SU-DHL-6 (cell line): ENCODE measurements around the gene CZIB.

Experiments
- H2AFZ ChIP-seq: fragments of 200-600 bp; sonication (generic); 2 replicates; pipeline ENCODE4 v1.6.1; 2014; ENCODE audit warnings: low read depth, mild to moderate bottlenecking, moderate library complexity, mixed read lengths, antibody characterized with exemption, low read length; ENCODE audit not compliant: severe bottlenecking
- H3F3A ChIP-seq: fragments of 200-600 bp; shearing (Covaris generic); 2 replicates; pipeline ENCODE4 v1.6.0; 2016; ENCODE audit warnings: antibody characterized with exemption, mild to moderate bottlenecking; ENCODE audit not compliant: insufficient read depth
- H3K27ac ChIP-seq: fragments of 200-600 bp; sonication (generic); 2 replicates; pipeline ENCODE4 v1.5.1; 2016; ENCODE audit warnings: low read depth, mild to moderate bottlenecking, low read length, moderate library complexity, mixed read lengths
- H3K27me3 ChIP-seq: fragments of 200-600 bp; sonication (generic), shearing (Covaris generic); 2 replicates; pipeline ENCODE4 v1.6.0; 2014; ENCODE audit warnings: mild to moderate bottlenecking, low read length
- H3K36me3 ChIP-seq: fragments of 200-600 bp; sonication (generic); 2 replicates; pipeline ENCODE4 v1.6.1; 2014; ENCODE audit warnings: mild to moderate bottlenecking, low read length, mixed read lengths
- H3K4me2 ChIP-seq: fragments of 300-600, 200-600 bp; shearing (Covaris generic), sonication (generic); 2 replicates; pipeline ENCODE4 v1.6.0; 2014; ENCODE audit warnings: low read length, low read depth, mild to moderate bottlenecking; ENCODE audit not compliant: poor library complexity, severe bottlenecking
- H3K4me3 ChIP-seq: fragments of 200-600 bp; sonication (generic); 2 replicates; pipeline ENCODE4 v1.5.1; 2014; ENCODE audit warnings: antibody characterized with exemption, low read length, mild to moderate bottlenecking, mixed read lengths; ENCODE audit not compliant: insufficient read depth, poor library complexity, severe bottlenecking
- H3K79me2 ChIP-seq: fragments of 200-600 bp; sonication (generic); 2 replicates; pipeline ENCODE4 v1.6.1; 2014; ENCODE audit warnings: mild to moderate bottlenecking, low read length, moderate library complexity; ENCODE audit not compliant: insufficient read depth
- H3K9ac ChIP-seq: fragments of 200-600 bp; sonication (generic); 2 replicates; pipeline ENCODE4 v1.7.0; 2014; ENCODE audit warnings: mild to moderate bottlenecking, low read length
- H3K9me2 ChIP-seq: fragments of 200-600 bp; sonication (generic); replicated peaks from 2 replicates; pipeline ENCODE4 v1.6.1; 2014; ENCODE audit warnings: low read length; ENCODE audit not compliant: insufficient read depth
- H3K9me3 ChIP-seq: fragments of 200-600 bp; sonication (generic); 2 replicates; pipeline ENCODE4 v1.6.1; 2014; ENCODE audit warnings: low read length, mixed read lengths; ENCODE audit not compliant: insufficient read depth
- H4K20me1 ChIP-seq: fragments of 200-600 bp; sonication (generic); 2 replicates; pipeline ENCODE4 v1.6.1; 2014; ENCODE audit warnings: low read depth, mild to moderate bottlenecking, antibody characterized with exemption, low read length, moderate library complexity, mixed read lengths
- EZH2phosphoT487 ChIP-seq: fragments of 200-600 bp; sonication (generic), shearing (Covaris generic); conservative IDR thresholded peaks from 2 replicates; pipeline ENCODE4 v1.6.1; 2018; ENCODE audit warnings: mild to moderate bottlenecking, antibody characterized with exemption, low read length, moderate library complexity, mixed read lengths
- TF ChIP-seq, protein P1 (sequence below): fragments of 200-600 bp; sonication (generic); IDR thresholded peaks from one replicate; pipeline ENCODE4 v1.5.1; 2017; ENCODE audit warnings: antibody characterized with exemption, mild to moderate bottlenecking, low read length, moderate library complexity; ENCODE audit not compliant: insufficient read depth, poor library complexity, severe bottlenecking

Gene CZIB

GRCh38 chr1:53255031-53255430 lies 34.6 kb upstream of the CZIB start:
- Histone ChIP-seq H3K27me3 (no peaks in the 10 kb centered on the region), H3K9me2 (no peaks in the 10 kb centered on the region), H3K4me3 (no peak overlapping the region), H3K9me3 (no peaks in the 10 kb centered on the region), H3K4me2 (no peak overlapping the region), H3K36me3 (peaks cover 25% of the 10 kb centered on the region), H3K79me2 (no peaks in the 10 kb centered on the region), H3K27ac (no peak overlapping the region), H3K9ac (no peak overlapping the region), H3F3A (no peaks in the 10 kb centered on the region; the same call in 1 of the 2 replicates), H4K20me1 (no peaks in the 10 kb centered on the region), H2AFZ (no peak overlapping the region)
- TF ChIP-seq EZH2phosphoT487 = no peak
- TF ChIP-seq, protein P1, sequence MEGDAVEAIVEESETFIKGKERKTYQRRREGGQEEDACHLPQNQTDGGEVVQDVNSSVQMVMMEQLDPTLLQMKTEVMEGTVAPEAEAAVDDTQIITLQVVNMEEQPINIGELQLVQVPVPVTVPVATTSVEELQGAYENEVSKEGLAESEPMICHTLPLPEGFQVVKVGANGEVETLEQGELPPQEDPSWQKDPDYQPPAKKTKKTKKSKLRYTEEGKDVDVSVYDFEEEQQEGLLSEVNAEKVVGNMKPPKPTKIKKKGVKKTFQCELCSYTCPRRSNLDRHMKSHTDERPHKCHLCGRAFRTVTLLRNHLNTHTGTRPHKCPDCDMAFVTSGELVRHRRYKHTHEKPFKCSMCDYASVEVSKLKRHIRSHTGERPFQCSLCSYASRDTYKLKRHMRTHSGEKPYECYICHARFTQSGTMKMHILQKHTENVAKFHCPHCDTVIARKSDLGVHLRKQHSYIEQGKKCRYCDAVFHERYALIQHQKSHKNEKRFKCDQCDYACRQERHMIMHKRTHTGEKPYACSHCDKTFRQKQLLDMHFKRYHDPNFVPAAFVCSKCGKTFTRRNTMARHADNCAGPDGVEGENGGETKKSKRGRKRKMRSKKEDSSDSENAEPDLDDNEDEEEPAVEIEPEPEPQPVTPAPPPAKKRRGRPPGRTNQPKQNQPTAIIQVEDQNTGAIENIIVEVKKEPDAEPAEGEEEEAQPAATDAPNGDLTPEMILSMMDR = no peak

- H4K20me1 ChIP-seq = no peaks in the 10 kb centered on the region
- H3K9me3 ChIP-seq = no peaks in the 10 kb centered on the region
- peaks cover 26% of the 10 kb centered on the region for H3K36me3 ChIP-seq
- no peak overlapping the region for H3K4me3 ChIP-seq
- H2AFZ ChIP-seq = no peak overlapping the region
- no peaks in the 10 kb centered on the region for H3K9me2 ChIP-seq
- H3K9ac ChIP-seq = no peak overlapping the region
- TF ChIP-seq, protein P1 = no peak
- TF ChIP-seq EZH2phosphoT487 = no peak
- H3K79me2 ChIP-seq = no peaks in the 10 kb centered on the region
- H3K27me3 ChIP-seq = no peaks in the 10 kb centered on the region
- H3K4me2 ChIP-seq = no peak overlapping the region
- no peak overlapping the region for H3K27ac ChIP-seq
- H3F3A ChIP-seq = no peaks in the 10 kb centered on the region; the same call in 1 of the 2 replicates
Measured at GRCh38 chr1:53254011-53254640, 33.7 kb upstream of the CZIB start.

DNA sequence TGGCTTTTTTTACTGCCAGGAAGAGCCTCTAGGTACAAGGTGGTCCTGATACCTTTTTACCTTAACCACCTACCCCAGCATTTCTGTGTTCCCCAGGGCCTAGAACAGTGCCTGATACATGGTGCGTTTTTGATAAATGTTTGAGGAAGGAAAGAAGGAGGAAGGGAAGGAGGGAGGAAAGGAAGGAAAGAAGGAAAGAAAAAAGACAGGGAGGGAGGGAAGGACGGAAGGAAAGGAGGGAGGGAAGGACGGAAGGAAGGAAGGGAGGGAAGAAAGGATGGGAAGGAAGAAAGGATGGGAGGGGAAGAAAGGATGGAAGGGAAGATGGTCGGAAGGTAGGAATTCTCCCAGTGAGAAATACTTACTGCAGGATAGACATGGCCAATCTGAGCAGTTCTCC lies 29.9 kb upstream of the CZIB start:
- Histone ChIP-seq H3K36me3 (peaks cover 34% of the 10 kb centered on the region), H3F3A (peaks cover 4% of the 10 kb centered on the region; the same call in 1 of the 2 replicates), H3K9me2 (no peaks in the 10 kb centered on the region), H3K27me3 (no peaks in the 10 kb centered on the region), H4K20me1 (no peaks in the 10 kb centered on the region), H3K79me2 (no peaks in the 10 kb centered on the region), H3K27ac (no peak overlapping the region), H2AFZ (no peak overlapping the region), H3K9ac (no peak overlapping the region), H3K4me2 (no peak overlapping the region), H3K4me3 (no peak overlapping the region), H3K9me3 (no peaks in the 10 kb centered on the region)
- TF ChIP-seq EZH2phosphoT487 = no peak
- TF ChIP-seq, protein P1 = no peak
